ENCODE measurements around the gene CTDP1.

Gene CTDP1

GRCh38 chr18:79713341-79713740 is 33.7 kb downstream of the CTDP1 start:
- in situ Hi-C loops (cut with HindIII; ENCODE audit: low sequenced_read_pairs) = no loop called here
- TF ChIP-seq CTCF (IDR thresholded peaks at IDR 0.05; ENCODE audit: low read depth, low read length) = no peak
- no peak overlapping the region for H3K4me3 ChIP-seq (ENCODE audit: low read depth, low read length)
- no peak for DNase-seq (ENCODE audit: low read depth, low spot score)

- H3K4me3 ChIP-seq (ENCODE audit: low read depth, low read length) = no peak overlapping the region
- in situ Hi-C loops (cut with HindIII; ENCODE audit: low sequenced_read_pairs) = no loop called here
- TF ChIP-seq CTCF (IDR thresholded peaks at IDR 0.05; ENCODE audit: low read depth, low read length) = no peak
- DNase-seq (ENCODE audit: low read depth, low spot score) = no peak
Observed at GRCh38 chr18:79714531-79715240, 35.1 kb downstream of the CTDP1 start.

- no peak overlapping the region for H3K4me3 ChIP-seq (ENCODE audit: low read depth, low read length)
- DNase-seq (ENCODE audit: low read depth, low spot score) = no peak
- in situ Hi-C loops (cut with HindIII; ENCODE audit: low sequenced_read_pairs) = no loop called here
- no peak for TF ChIP-seq CTCF (IDR thresholded peaks at IDR 0.05; ENCODE audit: low read depth, low read length)
Observed at GRCh38 chr18:79715280-79715679, 35.7 kb downstream of the CTDP1 start.

GRCh38 chr18:79717059-79717458 is 37.5 kb downstream of the CTDP1 start:
- no peak for DNase-seq (ENCODE audit: low read depth, low spot score)
- no peak overlapping the region for H3K4me3 ChIP-seq (ENCODE audit: low read depth, low read length)
- in situ Hi-C loops (cut with HindIII; ENCODE audit: low sequenced_read_pairs) = no loop called here
- TF ChIP-seq CTCF (IDR thresholded peaks at IDR 0.05; ENCODE audit: low read depth, low read length) = no peak

- in situ Hi-C loops (cut with HindIII; ENCODE audit: low sequenced_read_pairs) = no loop called here
- no peak for TF ChIP-seq CTCF (IDR thresholded peaks at IDR 0.05; ENCODE audit: low read depth, low read length)
- DNase-seq (ENCODE audit: low read depth, low spot score) = no peak
- H3K4me3 ChIP-seq (ENCODE audit: low read depth, low read length) = no peak overlapping the region
Observed at GRCh38 chr18:79717555-79718074, 38.0 kb downstream of the CTDP1 start.

- in situ Hi-C loops (cut with HindIII; ENCODE audit: low sequenced_read_pairs) = no loop called here
- no peak overlapping the region for H3K4me3 ChIP-seq (ENCODE audit: low read depth, low read length)
- DNase-seq (ENCODE audit: low read depth, low spot score) = no peak
- no peak for TF ChIP-seq CTCF (IDR thresholded peaks at IDR 0.05; ENCODE audit: low read depth, low read length)
Observed at GRCh38 chr18:79718126-79718525, 38.5 kb downstream of the CTDP1 start.

All from astrocyte of the spinal cord (primary cell).